ENCODE data around the gene NABP2.
A peak's percentile ranks its signal among the peaks of the same experiment; 100 is the strongest.

NABP2 gene

DNA sequence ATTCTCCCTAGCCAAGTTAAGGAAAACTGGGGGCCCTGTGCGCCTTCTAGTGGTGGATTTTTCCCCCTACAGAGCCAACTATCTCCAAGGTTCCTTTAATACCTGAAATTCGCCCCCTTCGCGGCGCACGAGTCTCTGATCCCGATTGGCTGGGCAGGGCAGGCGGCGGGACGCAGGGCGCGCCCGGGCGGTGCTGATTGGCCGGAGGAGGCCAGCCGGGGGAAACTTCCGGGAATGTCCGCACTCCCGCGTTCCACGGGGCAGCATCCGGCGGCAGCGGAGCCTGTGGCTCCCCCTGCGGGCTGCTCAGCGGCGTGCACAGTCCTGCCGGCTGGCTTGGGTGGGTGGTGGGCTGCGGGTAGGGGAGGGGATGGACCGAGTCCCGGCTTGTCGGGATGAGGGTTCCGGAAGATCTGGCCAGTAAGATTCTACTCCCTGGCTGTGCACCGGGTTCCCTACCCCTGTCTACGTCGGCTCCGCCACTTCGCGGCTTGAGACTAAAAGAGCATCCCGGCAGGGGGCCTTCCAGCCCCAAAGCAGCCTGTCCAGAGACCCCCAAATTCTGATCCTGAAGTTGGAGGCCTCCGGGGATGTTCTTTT is at the start of gene NABP2:
NABP2 (plus strand) TSS at position 241 of the 600 bp plus-strand sequence. CDS start 515 bp downstream, outside the sequence.
- peak; percentile 100 for DNase-seq (ENCODE audit: low spot score)

DNA sequence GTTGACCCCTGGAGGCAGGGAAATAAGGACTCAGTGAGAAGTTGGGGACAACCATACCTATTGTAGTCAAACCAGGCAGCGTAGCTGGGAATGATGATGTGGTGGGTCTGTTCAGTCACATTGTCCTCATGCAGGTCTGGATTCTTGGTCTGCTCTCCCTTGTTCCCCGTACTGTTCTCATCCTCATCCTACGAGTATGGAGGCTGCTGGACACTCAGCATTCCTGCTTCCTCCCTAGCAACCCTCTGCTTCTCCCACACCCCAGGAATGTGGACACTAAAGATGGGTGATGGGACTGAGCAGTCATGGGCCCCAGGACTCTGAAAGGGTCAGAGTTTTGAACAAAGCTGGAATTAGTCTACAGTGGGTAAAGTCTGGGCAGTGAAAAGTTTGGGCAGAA is 45.8 kb upstream of the NABP2 start:
- no peak for DNase-seq (ENCODE audit: low spot score)

DNA sequence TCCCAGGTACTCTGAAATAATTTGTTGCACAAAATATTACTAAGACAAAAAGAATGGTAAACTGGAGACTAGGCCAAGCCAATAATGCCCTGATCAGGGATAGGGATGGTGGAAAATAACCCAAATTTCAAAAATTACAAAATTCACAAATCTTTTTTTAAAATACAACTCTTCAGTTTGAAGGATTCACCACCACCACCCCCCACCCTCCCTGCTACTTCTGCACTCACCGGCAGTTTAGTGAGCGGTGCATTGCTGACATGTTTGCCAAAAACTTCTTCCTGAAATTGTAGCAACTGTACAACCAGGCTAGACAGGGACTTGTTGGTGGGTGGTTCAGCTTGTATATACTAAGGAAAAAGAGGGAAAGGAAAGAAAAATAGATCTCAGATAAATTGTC is 37.2 kb upstream of the NABP2 start:
- no peak for DNase-seq (ENCODE audit: low spot score)

DNA sequence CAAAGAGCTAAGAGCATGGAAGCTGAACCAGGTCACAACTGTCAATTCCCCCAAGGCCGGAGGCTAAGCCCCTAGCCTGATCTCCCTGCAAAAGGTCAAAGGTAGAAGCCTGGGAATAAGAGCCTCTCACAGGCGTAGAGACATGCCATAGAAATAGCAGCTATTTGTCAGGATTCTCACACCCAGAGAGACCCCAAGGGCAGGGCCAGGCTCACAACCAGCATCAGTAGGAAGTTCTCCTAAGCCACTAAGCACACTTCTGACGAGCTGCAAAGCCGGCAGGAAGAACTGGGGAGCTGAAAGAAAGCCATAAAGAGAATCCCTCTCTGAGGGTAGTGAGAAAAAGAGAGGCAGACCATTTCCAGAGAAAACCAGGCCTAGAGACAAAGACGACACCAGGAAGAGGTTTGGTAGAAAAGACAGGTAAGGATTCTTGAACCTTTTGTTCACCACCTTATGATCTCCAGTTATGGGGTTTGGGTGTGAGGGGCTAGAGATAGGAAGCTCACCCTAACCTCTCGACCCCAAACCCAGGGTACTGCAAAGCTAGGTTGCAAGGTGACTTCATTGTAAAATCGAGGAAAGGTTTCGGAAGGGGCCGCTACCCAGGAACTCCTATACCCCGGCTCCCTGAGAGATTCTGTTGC is 35.9 kb upstream of the NABP2 start:
- no peak for DNase-seq (ENCODE audit: low spot score)

DNA sequence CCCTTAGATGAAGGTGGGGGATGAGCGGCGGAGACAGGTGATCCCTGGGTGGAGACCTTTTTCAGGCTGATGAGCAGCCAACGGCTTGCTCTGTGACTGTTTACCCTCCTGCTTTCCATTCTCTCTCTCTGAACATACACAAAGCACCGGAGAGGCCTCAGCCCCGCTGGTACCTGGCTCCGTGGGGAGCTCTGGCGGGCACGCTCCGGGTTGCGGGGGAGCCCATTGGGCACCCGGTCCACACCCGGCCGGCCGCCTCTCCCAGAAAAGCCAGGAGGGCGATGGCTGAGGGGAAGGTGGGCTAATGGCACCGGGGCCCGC is 35.4 kb upstream of the NABP2 start:
- DNase-seq (ENCODE audit: low spot score) = no peak

DNA sequence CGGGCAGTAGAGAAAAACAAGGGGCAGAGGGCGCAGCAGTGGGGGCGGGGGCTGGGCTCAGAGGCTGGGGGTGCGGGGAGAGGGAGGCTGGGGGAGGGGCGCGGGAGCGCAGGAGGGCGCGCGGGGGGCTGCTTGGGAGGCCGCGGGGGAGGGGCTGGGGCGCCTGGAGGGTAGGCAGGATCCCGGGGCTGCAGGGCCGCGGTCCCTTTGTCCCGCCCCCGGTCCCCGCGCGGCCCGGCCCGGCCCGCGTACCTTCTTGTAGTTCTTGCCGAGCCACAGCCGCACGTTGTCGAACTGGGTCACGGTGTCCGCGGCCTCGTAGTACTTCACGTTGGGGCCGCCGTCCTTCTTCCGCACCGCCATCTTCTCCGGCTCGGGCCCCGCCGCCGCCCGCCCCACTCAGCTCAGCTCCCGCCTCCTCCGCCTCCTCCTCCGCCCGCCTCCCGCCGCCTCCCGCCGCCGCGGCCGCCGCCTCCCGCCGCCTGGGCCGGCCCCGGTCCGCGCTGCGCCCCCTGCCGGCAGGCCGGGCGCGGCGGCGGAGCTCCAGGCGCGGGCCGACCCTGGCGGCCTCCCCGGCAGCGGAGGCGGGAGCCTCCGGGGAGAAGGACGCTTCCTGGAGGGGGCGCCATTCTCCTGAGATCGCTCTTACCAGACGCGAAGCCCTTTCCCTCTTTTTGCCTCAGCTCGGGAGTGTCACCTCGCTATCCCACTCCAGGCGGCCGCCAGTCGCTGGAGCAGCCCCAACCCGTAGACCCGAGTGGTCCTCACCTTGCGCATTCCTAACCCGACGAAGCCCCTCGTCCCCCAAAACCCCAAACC is 34.8 kb upstream of the NABP2 start, which contains the start of gene SMARCC2:
SMARCC2 (minus strand) TSS at position 385 of the 819 bp plus-strand sequence; CDS start at position 363, 22 bp downstream.
- peak; percentile 92 for DNase-seq (ENCODE audit: low spot score)

DNA sequence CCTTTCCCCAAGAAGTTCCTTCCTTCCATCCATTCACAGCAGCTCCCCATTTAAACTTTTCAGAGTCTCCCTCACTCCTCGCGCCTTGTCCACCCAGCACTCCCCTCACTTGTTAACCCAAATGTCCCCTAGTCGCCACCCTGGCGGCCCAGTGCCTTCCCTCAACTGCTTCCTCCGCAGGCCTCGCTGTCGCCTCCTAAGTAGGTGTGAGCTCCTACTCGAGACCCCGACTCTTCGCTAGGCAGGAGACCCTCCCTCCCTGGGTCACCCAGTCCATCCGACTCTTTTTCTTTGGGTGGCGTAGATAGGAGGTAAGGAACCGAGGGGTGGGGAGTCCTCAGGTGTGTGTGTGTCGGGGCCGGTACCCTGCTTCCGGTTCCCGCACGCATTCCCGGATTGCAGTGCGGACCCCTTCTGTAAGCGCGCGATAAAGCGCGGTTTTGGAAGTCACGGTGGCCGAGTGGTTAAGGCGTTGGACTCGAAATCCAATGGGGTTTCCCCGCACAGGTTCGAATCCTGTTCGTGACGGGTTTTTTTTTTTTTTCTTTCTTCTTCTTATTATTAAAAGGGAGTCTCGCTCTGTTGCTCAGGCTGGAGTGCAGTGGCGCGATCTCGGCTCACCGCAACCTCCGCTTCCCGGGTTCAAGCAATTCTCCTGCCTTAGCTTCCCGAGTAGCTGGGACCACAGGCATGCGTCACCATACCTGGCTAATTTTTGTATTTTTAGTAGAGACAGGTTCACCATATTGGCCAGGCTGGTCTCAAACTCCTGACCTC is 34.0 kb upstream of the NABP2 start:
- peak; percentile 63 for DNase-seq (ENCODE audit: low spot score)

DNA sequence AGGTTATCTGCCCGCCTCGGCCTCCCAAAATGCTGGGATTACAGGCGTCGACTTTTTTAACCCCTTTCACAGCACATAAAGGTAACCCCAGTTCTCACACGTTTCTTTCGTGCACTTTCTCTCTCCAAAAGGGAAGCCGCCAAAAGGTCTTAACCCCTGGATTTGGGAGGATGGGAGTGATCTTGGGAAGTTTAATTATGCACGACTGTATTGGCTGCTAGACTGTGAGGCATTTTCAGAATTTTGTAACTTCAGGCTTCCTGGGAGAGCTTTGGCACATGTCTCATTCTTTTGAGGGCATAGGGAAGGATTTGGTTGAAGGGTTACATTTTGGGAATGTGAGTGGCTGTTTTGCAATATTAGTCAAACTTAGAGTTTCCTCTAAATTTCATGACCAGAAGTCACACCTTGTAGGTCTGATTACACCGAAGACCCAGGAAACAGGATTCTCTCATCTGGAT is 33.4 kb upstream of the NABP2 start:
- DNase-seq (ENCODE audit: low spot score) = peak; percentile 26

DNA sequence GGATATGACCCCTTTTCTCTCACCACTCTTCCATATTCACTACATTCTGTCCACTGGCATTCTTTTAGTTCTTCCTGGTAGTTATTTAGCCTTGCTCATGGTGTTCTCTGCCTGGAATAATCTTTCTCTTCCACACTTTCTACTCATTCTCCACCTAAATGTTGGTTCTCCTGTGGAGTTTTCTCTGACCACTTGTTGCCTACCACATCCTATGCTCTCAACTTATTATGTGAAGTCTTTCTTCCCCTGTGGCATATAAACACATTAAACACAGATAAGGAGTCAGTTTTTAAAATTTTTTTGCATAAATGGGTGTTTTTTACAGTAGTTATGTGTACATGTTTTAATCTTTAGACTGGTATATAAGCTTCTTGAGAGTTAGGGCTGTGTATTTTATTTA is 31.6 kb upstream of the NABP2 start:
- DNase-seq (ENCODE audit: low spot score) = no peak

DNA sequence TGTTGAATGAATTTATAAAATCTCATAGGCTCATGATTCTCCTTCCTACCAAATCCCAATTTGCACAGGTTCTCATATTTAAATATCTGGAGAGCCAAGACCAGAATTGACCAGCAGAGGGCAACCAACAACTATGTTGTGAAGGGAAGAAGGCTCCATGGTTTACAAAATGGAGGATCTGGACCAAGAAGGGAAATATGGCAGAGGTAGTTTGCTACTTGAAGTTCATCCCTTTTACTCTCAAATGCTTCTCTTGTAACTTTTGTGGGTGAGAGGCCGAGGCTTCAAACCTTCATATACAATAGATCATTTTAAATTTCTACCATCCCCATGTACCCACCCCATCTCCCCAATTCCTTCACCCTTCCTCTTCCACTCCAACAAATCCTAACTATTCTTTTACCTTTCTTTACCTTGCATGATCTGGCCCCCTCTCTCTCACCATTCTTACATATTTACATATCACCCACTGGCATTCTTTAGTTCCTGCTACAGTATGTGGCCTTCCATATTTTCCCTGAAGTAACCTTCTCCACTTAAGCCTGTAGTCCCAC is 31.0 kb upstream of the NABP2 start:
- DNase-seq (ENCODE audit: low spot score) = peak; percentile 75

DNA sequence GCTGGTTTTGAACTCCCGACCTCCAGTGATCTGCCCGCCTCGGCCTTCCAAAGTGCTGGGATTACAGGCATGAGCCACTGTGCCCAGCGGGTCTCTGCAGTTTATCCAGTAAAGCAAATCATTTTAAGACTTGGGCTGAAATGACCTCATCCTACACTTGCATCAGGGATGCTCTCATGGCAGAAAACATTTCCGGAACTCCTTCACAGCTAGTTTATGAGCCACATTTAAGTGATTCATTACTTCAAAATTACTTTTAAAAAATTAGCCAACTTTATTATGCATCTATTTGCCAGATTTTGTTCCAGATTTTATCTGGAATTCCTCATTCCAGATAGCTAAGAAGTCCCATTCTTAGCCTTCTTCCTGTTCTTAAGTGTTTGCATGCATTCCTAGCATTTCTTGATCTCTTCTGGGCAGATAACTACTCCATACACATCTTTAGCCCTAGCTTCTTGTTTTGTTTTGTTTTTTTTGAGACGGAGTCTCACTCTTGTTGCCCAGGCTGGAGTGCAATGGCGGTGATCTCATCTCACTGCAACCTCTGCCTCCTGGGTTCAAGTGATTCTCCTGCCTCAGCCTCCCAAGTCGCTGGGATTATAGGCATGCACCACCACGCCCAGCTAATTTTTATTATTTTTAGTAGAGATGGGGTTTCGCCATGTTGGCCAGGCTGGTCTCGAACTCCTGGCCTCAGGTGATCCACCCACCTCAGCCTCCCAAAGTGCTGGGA is 27.2 kb upstream of the NABP2 start:
- DNase-seq (ENCODE audit: low spot score) = peak; percentile 82

DNA sequence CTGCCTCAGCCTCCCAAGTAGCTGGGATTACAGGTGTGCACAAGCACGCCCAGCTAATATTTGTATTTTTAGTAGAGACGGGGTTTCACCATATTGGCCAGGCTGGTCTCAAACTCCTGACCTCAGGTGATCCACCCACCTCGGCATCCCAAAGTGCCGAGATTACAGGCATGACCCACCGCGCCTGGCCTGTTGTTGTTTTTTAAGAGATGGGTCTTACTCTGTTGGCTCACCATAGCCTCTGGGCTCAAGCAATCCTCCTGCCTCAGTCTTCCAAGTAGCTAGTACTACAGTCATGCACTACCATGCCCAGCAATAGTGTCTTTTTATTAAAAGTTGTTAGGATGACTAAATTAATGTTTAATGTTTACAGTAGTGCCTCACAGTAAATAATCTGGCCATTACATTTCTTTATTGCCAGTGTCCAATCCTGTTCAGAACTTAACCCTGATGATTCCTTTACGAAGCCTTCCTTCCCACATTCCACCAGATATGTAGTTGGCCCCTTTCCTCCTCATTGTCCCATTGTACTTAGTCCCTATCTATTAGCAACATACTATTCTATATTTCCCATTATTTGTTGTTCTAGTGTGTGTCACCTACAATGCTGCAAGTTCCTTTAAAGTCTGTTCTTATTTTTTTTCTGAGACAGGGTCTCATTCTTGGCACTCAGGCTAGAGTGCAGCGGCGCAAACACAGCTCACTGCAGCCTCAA is 26.1 kb upstream of the NABP2 start:
- DNase-seq (ENCODE audit: low spot score) = no peak

DNA sequence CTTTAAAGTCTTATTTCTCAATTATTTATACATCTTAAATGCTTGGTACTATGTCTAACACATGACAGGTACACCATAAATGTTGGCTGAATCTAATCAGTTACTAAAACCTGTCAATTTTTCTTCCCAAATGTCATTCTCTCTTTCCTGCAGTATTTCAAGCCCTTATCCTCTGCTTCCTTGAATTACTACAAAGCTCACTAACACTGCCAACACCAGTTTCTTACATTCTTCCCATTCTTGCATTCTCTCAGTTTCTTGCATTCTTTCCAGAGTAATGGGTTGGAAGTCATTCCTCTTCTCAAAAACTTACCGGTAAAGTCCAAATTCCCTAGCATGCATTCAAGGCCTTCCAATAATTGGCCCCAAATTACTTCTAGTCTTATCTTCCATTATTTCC is 25.3 kb upstream of the NABP2 start:
- no peak for DNase-seq (ENCODE audit: low spot score)

DNA sequence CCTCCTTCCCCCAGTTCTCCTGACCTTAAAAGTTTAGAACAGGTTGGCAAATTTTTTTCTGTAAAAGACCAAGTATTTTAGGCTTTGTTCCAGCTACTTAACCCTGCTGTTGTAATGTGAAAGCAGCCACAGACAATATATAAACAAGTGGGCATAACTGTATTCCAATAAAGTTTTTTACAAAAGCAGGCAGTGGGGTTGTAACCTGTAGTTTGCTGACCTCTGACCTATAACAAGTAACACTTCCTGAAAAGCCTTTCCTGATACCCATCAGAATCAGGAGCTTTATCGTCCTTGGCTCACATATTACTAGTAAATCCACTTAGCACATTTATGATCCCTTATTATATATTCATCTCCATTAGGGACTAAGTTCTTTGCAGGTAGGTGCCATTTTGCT is 21.8 kb upstream of the NABP2 start:
- no peak for DNase-seq (ENCODE audit: low spot score)

DNA sequence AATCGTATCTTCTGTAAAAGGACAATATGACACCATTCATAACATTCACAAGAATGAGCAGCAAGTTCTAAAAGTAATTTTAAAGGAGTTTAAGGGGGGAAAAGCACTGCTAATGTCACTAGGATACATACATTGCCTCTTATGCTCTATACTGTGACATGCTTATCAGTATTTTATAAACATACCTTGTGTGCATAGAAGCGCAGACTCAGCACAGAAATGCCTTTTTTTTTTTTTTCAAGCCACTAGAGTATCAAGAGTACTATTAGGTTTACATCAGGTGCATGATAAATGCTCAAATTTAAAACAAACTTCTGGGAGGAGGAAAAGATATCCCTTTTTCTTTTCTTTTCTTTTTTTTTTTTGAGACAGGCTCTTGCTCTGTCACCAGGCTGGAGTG is 21.3 kb upstream of the NABP2 start:
- no peak for DNase-seq (ENCODE audit: low spot score)

DNA sequence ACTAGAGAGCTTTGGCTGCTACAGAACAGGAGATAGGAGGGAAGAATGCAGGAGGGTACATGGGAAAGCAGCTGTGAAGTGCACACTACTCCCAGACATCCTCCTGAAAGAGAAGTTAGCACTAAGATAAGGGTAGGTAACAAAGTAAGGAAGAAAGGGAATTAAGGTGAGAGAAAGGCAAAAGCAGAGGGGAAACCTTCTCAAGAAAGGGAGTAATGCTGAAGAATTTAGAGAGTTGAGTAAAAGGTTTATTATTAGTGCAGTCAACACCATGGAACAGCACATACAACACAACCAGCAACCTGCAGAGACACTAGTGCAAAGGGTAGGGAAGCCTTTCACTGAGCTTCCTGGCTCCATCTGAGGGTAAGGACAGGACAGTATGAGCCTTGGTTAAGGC is 19.9 kb upstream of the NABP2 start:
- DNase-seq (ENCODE audit: low spot score) = no peak

DNA sequence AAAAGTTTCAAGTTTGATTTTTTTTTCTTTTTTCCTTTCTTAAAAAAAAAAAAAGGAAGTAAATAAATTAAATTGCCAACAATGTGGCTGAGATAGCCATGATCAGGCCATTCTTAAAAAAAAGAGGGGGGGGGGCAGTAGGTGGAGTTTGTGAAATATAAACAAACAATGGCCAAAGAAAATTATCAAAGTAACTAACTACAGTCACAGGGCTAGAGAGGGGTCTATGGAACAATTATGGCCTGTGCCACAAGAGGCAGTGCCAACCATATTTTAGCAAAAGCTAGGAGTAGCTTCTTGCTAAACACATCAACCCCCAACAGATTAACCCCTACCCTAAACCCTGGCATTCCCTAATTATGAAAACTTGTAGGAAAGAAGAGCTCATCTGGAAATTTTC is 18.7 kb upstream of the NABP2 start:
- no peak for DNase-seq (ENCODE audit: low spot score)

DNA sequence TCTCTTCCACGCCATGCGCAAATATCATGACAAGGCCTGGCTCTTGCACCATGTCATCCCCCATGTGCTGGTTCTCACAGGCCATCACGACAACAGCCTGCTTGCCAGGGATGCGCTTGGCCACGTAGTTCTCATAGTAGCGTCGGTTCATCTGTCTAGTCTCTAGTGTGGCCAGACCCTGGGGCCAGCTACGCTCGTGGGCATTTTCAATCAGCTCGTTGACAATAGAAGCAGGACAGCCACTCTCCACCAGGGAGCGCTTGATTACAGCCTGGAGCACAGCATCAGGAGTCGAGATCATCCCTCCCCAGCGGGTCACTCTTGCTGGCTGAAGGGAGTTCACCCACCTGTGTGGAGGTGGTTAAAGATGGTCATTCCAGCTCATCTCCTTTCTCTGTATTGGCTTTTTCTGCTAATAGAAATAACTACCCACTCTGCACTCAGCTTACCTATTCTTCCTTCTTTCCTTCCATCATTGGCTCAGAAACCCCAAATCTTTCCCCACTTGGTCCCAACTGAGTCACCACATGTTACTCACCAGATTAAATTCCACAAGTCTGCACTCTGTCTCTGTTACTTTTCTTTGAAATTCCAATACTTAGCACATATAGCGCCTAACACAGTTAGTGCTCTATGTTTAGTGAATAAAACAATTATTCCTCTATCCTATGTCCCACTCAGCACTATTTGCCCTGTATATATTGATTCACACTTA is 17.5 kb upstream of the NABP2 start:
- peak; percentile 57 for DNase-seq (ENCODE audit: low spot score)

DNA sequence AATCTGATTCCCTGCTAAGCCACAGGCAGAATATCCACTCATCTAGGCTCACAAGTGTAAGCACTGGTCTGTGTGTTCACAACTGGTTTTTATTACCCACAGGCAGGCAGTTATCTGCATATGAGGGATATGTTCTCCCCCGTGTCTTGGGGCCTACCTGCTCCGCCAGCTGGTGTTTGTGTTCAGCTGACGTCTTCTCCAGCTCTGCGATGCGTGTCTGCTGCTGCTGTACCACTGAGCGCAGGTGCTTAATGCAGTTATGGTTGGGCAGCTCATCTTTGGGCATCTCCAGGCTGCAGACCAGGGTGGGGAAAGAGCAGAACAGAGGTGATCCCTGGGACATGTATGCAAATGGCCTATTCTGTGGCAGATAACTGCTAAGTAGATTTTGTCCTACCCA is 16.1 kb upstream of the NABP2 start:
- no peak for DNase-seq (ENCODE audit: low spot score)

DNA sequence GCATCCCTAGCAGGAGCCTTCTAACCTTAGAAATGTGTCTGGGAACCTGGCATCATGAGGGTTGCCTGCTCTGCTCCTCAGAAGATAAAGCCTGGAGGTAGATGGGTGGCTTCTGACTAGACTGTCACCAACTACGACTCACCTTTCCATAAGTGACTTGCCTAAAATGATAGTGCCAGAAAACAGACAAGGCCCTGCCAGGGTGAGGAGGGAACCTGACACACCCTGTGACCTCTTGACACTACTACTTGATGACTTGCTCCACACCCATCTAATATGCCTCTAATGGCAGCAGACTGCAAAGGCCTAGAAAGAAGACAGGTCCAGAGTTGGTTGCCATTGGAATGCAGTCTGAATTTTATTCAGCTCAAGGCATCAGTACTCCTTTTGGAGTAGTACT is 11.8 kb upstream of the NABP2 start:
- no peak for DNase-seq (ENCODE audit: low spot score)

Measured in hepatic stellate cell (primary cell).